ENCODE measurements around the gene NT5DC3.

NT5DC3 gene

GRCh38 chr12:103778781-103779180 is 62.3 kb downstream of the NT5DC3 start:
- no peak for DNase-seq (ENCODE audit: low read depth)
- no peak overlapping the region for H3K4me3 ChIP-seq (ENCODE audit: low read depth, low read length)
- TF ChIP-seq CTCF (IDR thresholded peaks at IDR 0.05; ENCODE audit: insufficient read depth, low read depth, low read length, missing control alignments) = no peak

DNA sequence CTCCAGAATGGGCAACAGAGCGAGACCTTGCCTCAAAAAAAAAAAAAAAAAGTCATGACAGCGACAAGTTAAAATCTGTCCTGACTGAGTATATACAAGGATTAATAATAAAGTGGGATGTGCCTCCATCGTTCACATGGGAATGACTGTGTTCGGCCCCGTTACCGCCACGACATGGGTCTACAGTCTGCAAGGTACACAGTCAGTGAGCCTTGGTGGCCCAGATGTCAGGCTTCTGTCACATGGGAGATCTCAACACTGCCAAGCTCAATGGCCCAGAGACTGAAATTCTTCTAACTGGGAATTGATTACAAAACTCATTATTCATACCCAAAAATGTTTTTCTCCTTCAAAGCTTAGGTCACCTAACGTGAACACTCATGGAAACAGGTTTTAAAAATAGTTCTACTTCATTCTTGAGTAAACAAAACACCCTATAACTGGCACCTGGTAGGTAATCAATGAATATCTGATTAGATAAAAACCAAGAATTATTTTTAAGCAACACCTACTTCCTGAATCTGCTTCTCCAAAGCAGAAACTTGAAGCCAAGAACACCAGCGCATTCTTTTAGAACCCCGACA is 66.0 kb downstream of the NT5DC3 start:
- no peak for TF ChIP-seq CTCF (IDR thresholded peaks at IDR 0.05; ENCODE audit: insufficient read depth, low read depth, low read length, missing control alignments)
- no peak for DNase-seq (ENCODE audit: low read depth)
- H3K4me3 ChIP-seq (ENCODE audit: low read depth, low read length) = no peak overlapping the region

DNA sequence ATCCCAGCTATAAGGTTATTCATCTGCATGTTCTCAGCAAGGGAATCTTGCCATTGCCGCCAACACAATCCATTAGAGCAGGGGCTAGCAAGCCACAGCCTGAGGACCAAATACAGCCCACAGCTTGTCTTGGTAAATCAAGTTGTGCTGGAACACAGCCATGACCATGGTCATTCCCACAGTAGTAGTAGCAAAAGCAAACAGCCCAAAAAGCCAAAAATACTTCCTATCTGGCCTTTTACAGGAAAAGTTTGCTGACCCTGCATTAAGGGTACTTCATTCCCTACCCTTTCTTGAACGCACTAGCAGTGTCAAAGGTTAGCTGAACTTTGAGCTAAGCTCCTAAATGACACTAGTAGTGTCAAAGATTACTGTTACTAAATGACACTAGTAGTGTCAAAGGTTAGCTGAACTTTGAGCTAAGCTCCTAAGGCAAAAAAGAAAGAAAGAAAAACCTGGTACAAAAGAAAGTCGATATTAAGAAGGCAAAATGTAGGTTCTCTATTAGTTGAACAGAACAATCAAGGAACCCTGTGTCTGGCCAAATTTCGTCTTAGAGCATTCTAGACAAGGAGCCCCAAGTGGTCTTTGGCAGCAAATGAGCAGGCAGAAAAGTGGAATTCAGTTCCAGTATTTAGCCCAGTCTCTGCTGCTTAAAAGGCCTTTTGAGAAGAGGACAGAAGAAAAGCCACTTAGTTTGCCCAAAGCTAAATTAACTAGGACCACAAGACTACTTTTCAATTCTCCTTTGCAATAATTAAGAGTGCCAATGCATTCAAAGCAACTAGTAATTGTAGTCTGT is 67.7 kb downstream of the NT5DC3 start:
- H3K4me3 ChIP-seq (ENCODE audit: low read depth, low read length) = no peak overlapping the region
- no peak for DNase-seq (ENCODE audit: low read depth)
- no peak for TF ChIP-seq CTCF (IDR thresholded peaks at IDR 0.05; ENCODE audit: insufficient read depth, low read depth, low read length, missing control alignments)

GRCh38 chr12:103772367-103773108 is 68.5 kb downstream of the NT5DC3 start:
- no peak for DNase-seq (ENCODE audit: low read depth)
- H3K4me3 ChIP-seq (ENCODE audit: low read depth, low read length) = no peak overlapping the region
- no peak for TF ChIP-seq CTCF (IDR thresholded peaks at IDR 0.05; ENCODE audit: insufficient read depth, low read depth, low read length, missing control alignments)

DNA sequence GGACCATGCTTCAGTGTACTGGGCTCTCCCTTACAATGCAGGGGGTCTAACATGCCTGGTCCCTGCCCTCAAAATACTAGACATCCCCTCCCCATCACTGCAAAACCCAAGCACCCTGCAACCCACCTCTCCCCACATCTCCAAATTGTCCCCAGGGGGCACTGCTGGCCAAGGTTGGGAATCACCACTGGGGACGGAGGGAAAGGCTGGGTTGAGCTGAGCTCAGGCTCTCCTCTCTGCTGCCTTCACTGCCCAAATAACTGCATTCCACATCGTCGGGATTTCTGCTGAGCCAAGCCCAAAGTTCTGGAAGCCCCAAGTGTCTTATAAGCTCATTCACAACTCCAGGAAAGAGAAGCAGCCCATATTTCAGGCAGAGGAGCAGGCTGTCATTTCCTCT is 69.6 kb downstream of the NT5DC3 start:
- peak; percentile 6 for DNase-seq (ENCODE audit: low read depth)
- TF ChIP-seq CTCF (IDR thresholded peaks at IDR 0.05; ENCODE audit: insufficient read depth, low read depth, low read length, missing control alignments) = peak; percentile 20
- H3K4me3 ChIP-seq (ENCODE audit: low read depth, low read length) = no peak overlapping the region

DNA sequence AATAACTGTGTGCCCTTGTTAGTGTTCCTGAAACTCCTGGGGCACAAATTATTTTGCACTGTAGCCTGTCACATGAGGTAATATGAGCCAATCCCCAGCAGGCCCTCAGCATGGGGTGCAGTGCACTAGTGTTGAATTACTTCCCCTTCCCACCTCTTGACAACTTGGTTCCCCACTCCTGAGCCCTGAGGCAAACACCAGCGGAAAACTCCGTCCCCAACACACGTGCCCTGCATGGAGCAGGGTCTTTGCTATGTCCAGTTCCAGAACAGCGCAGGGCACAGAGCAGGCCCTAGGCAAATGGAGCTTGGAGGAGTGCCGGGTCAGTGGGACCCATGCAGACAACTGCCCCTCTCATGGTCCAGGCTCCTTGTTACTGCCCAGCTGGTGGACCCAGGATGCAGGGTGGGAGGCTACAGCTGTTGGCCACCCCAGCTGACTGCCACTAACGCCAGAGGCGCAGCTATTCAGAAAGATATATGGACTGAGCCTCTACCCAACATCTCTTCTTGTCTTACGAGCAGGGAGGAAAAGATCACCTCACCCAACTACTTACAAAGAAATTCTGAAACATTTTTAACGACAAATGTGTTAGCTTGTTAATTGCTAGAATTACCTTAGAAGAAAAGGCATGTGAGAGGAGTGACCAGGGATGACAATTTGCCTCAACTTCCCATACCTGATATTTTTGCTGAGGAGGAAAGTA is 71.6 kb downstream of the NT5DC3 start:
- no peak overlapping the region for H3K4me3 ChIP-seq (ENCODE audit: low read depth, low read length)
- no peak for DNase-seq (ENCODE audit: low read depth)
- no peak for TF ChIP-seq CTCF (IDR thresholded peaks at IDR 0.05; ENCODE audit: insufficient read depth, low read depth, low read length, missing control alignments)

Measured in GM12865 (cell line).